SH-SY5Y (cell line): ENCODE results near the gene CLEC6A.

ENCODE experiments used
- GATA2 ChIP-seq: IDR thresholded peaks from 2 replicates; pipeline ENCODE4 v1.6.1; 2011; ENCODE audit warnings: mild to moderate bottlenecking, low read depth, low read length
- GATA3 ChIP-seq: IDR thresholded peaks from 2 replicates; pipeline ENCODE4 v1.6.1; 2011; ENCODE audit warnings: low read depth, mild to moderate bottlenecking, low read length, moderate library complexity

GRCh38 chr12:8452036-8452435, 3.7 kb upstream of the CLEC6A start:
- TF ChIP-seq GATA3 (no peak), GATA2 (no peak)
